Liver (tissue), 3 donors: ENCODE measurements around the gene DIP2C.

Experiments
- EGR1 ChIP-seq, 2 donors: IDR thresholded peaks; 2 replicates each; pipeline ENCODE4 v1.6.1; 2016 to 2018; ENCODE audit warnings: antibody characterized with exemption in 2 of 2, low read depth in 2 of 2
- FOXA2 ChIP-seq: IDR thresholded peaks from 2 replicates; pipeline ENCODE4 v1.6.1; 2016; ENCODE audit warnings: antibody characterized with exemption
- GABPA ChIP-seq, 2 donors: IDR thresholded peaks in 1 of 2; conservative IDR thresholded peaks in 1 of 2; 2 replicates each; pipeline ENCODE4 v1.6.1; 2016; ENCODE audit warnings: antibody characterized with exemption in 2 of 2, mild to moderate bottlenecking in 1 of 2, moderate library complexity in 1 of 2
- JUND ChIP-seq, 2 donors: IDR thresholded peaks; 2 replicates each; pipeline ENCODE4 v1.6.1; 2016; ENCODE audit warnings: antibody characterized with exemption in 2 of 2
- RAD21 ChIP-seq, 2 donors: IDR thresholded peaks; 2 replicates each; pipeline ENCODE4 v1.6.1; 2016; ENCODE audit warnings: antibody characterized with exemption in 2 of 2, mild to moderate bottlenecking in 2 of 2
- RXRA ChIP-seq, 2 donors: IDR thresholded peaks; 2 replicates each; pipeline ENCODE4 v1.6.1; 2017 to 2018; ENCODE audit warnings: antibody characterized with exemption in 2 of 2, mild to moderate bottlenecking in 1 of 2
- SP1 ChIP-seq: IDR thresholded peaks from 2 replicates; pipeline ENCODE4 v1.6.1; 2018; ENCODE audit warnings: antibody characterized with exemption, mild to moderate bottlenecking
- TAF1 ChIP-seq: conservative IDR thresholded peaks from 2 replicates; pipeline ENCODE4 v1.6.1; 2016; ENCODE audit warnings: antibody characterized with exemption, mild to moderate bottlenecking
- YY1 ChIP-seq: IDR thresholded peaks from 2 replicates; pipeline ENCODE4 v1.6.1; 2016; ENCODE audit warnings: antibody characterized with exemption, mild to moderate bottlenecking
- TF ChIP-seq, protein P1 (sequence below): IDR thresholded peaks from 2 replicates; pipeline ENCODE4 v1.6.1; 2016; ENCODE audit warnings: antibody characterized with exemption, mild to moderate bottlenecking
- TF ChIP-seq, protein P2 (sequence below): fragments of 150-350 bp; IDR thresholded peaks from 2 replicates; pipeline ENCODE4 v1.5.1; 2017; ENCODE audit warnings: improper control_type of control experiment, low read depth, low read length; ENCODE audit not compliant: missing input control
- TF ChIP-seq, protein P3 (sequence below): IDR thresholded peaks from 2 replicates; pipeline ENCODE4 v1.6.1; 2016; ENCODE audit warnings: antibody characterized with exemption
- TF ChIP-seq, protein P4 (sequence below): IDR thresholded peaks from 2 replicates; pipeline ENCODE4 v1.6.1; 2016; ENCODE audit warnings: antibody characterized with exemption
- TF ChIP-seq, protein P5 (sequence below): IDR thresholded peaks from 2 replicates; pipeline ENCODE4 v1.6.1; 2016; ENCODE audit warnings: antibody characterized with exemption
- donor health status: healthy.
- donor health status: healthy.

DNA sequence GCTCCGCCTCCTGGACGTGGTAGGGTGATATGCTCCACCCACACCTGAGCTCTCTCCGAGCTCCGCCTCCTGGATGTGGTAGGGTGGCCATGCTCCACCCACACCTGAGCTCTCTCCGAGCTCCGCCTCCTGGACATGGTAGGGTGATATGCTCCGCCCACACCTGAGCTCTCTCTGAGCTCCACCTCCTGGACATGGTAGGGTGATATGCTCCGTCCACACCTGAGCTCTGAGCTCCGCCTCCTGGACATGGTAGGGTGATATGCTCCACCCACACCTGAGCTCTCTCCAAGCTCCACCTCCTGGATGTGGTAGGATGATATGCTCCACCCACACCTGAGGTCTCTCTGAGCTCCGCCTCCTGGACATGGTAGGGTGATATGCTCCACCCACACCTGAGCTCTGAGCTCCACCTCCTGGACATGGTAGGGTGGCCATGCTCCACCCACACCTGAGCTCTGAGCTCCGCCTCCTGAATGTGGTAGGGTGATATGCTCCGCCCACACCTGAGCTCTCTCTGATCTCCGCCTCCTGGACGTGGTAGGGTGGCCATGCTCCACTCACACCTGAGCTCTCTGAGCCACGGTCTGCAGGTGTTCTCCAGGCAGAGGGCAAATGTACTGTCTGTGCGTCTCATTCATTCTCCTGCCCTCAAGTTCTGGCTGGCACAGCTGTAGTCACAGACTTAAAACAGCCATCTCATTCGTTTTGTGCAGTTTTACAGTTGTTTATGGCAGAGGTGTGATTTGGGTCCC is 252.4 kb downstream of the DIP2C start:
- TF ChIP-seq, protein P1, sequence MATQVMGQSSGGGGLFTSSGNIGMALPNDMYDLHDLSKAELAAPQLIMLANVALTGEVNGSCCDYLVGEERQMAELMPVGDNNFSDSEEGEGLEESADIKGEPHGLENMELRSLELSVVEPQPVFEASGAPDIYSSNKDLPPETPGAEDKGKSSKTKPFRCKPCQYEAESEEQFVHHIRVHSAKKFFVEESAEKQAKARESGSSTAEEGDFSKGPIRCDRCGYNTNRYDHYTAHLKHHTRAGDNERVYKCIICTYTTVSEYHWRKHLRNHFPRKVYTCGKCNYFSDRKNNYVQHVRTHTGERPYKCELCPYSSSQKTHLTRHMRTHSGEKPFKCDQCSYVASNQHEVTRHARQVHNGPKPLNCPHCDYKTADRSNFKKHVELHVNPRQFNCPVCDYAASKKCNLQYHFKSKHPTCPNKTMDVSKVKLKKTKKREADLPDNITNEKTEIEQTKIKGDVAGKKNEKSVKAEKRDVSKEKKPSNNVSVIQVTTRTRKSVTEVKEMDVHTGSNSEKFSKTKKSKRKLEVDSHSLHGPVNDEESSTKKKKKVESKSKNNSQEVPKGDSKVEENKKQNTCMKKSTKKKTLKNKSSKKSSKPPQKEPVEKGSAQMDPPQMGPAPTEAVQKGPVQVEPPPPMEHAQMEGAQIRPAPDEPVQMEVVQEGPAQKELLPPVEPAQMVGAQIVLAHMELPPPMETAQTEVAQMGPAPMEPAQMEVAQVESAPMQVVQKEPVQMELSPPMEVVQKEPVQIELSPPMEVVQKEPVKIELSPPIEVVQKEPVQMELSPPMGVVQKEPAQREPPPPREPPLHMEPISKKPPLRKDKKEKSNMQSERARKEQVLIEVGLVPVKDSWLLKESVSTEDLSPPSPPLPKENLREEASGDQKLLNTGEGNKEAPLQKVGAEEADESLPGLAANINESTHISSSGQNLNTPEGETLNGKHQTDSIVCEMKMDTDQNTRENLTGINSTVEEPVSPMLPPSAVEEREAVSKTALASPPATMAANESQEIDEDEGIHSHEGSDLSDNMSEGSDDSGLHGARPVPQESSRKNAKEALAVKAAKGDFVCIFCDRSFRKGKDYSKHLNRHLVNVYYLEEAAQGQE = no peak
- no peak for TF ChIP-seq RAD21 (IDR thresholded peaks at IDR 0.05)
- TF ChIP-seq, protein P2, sequence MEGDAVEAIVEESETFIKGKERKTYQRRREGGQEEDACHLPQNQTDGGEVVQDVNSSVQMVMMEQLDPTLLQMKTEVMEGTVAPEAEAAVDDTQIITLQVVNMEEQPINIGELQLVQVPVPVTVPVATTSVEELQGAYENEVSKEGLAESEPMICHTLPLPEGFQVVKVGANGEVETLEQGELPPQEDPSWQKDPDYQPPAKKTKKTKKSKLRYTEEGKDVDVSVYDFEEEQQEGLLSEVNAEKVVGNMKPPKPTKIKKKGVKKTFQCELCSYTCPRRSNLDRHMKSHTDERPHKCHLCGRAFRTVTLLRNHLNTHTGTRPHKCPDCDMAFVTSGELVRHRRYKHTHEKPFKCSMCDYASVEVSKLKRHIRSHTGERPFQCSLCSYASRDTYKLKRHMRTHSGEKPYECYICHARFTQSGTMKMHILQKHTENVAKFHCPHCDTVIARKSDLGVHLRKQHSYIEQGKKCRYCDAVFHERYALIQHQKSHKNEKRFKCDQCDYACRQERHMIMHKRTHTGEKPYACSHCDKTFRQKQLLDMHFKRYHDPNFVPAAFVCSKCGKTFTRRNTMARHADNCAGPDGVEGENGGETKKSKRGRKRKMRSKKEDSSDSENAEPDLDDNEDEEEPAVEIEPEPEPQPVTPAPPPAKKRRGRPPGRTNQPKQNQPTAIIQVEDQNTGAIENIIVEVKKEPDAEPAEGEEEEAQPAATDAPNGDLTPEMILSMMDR = no peak
- TF ChIP-seq, protein P3, sequence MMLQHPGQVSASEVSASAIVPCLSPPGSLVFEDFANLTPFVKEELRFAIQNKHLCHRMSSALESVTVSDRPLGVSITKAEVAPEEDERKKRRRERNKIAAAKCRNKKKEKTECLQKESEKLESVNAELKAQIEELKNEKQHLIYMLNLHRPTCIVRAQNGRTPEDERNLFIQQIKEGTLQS = no peak
- TF ChIP-seq JUND (IDR thresholded peaks at IDR 0.05) = no peak
- no peak for TF ChIP-seq TAF1
- TF ChIP-seq, protein P4, sequence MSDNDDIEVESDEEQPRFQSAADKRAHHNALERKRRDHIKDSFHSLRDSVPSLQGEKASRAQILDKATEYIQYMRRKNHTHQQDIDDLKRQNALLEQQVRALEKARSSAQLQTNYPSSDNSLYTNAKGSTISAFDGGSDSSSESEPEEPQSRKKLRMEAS = no peak
- TF ChIP-seq GABPA (IDR thresholded peaks at IDR 0.05 in 1 of 2, conservative IDR thresholded peaks at IDR 0.05 in 1 of 2) = no peak
- TF ChIP-seq, protein P5, sequence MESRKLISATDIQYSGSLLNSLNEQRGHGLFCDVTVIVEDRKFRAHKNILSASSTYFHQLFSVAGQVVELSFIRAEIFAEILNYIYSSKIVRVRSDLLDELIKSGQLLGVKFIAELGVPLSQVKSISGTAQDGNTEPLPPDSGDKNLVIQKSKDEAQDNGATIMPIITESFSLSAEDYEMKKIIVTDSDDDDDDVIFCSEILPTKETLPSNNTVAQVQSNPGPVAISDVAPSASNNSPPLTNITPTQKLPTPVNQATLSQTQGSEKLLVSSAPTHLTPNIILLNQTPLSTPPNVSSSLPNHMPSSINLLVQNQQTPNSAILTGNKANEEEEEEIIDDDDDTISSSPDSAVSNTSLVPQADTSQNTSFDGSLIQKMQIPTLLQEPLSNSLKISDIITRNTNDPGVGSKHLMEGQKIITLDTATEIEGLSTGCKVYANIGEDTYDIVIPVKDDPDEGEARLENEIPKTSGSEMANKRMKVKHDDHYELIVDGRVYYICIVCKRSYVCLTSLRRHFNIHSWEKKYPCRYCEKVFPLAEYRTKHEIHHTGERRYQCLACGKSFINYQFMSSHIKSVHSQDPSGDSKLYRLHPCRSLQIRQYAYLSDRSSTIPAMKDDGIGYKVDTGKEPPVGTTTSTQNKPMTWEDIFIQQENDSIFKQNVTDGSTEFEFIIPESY = no peak
- no peak for TF ChIP-seq YY1
- TF ChIP-seq SP1 = no peak
- TF ChIP-seq EGR1 (IDR thresholded peaks at IDR 0.05; ENCODE audit: low read depth in 2 of 2) = no peak
- no peak for TF ChIP-seq RXRA (IDR thresholded peaks at IDR 0.05)
- no peak for TF ChIP-seq FOXA2
